SH-SY5Y (cell line): ENCODE data around the gene CDC25C.

Experiments
- GATA2 ChIP-seq: IDR thresholded peaks from 2 replicates; pipeline ENCODE4 v1.6.1; 2011; ENCODE audit warnings: mild to moderate bottlenecking, low read depth, low read length
- GATA3 ChIP-seq: IDR thresholded peaks from 2 replicates; pipeline ENCODE4 v1.6.1; 2011; ENCODE audit warnings: low read depth, mild to moderate bottlenecking, low read length, moderate library complexity

GRCh38 chr5:138354926-138355378, 23.3 kb upstream of the CDC25C start:
- TF ChIP-seq GATA3 (no peak), GATA2 (no peak)
